Ishikawa (cell line): ENCODE measurements around the gene ASIC3.

Experiments
- CEBPB ChIP-seq: IDR thresholded peaks from 2 replicates; pipeline ENCODE4 v1.6.1; 2012
- CREB1 ChIP-seq: IDR thresholded peaks from 2 replicates; pipeline ENCODE4 v1.6.1; 2012; ENCODE audit warnings: low read depth
- EGR1 ChIP-seq: IDR thresholded peaks from 2 replicates; pipeline ENCODE4 v1.6.1; 2012
- EP300 ChIP-seq: IDR thresholded peaks from 2 replicates; pipeline ENCODE4 v1.6.1; 2012; ENCODE audit warnings: borderline replicate concordance
- FOXM1 ChIP-seq: IDR thresholded peaks from 2 replicates; pipeline ENCODE4 v1.6.1; 2012; ENCODE audit warnings: low read depth, borderline replicate concordance
- MAX ChIP-seq: IDR thresholded peaks from 2 replicates; pipeline ENCODE4 v1.6.1; 2012
- NFIC ChIP-seq: IDR thresholded peaks from 2 replicates; pipeline ENCODE4 v1.6.1; 2012
- RAD21 ChIP-seq: IDR thresholded peaks from 2 replicates; pipeline ENCODE4 v1.6.1; 2012; ENCODE audit warnings: low read depth
- REST ChIP-seq: IDR thresholded peaks from 2 replicates; pipeline ENCODE4 v1.6.1; 2012; ENCODE audit warnings: low read depth, mild to moderate bottlenecking
- TAF1 ChIP-seq: IDR thresholded peaks from 2 replicates; pipeline ENCODE4 v1.6.1; 2012; ENCODE audit warnings: low read depth, mild to moderate bottlenecking
- TCF12 ChIP-seq: IDR thresholded peaks from 2 replicates; pipeline ENCODE4 v1.6.1; 2012; ENCODE audit warnings: low read depth
- TEAD4 ChIP-seq: IDR thresholded peaks from 2 replicates; pipeline ENCODE4 v1.6.1; 2012
- USF1 ChIP-seq: IDR thresholded peaks from 2 replicates; pipeline ENCODE4 v1.6.1; 2012
- YY1 ChIP-seq: IDR thresholded peaks from 2 replicates; pipeline ENCODE4 v1.6.1; 2012; ENCODE audit warnings: low read depth
- ZBTB7A ChIP-seq: IDR thresholded peaks from 2 replicates; pipeline ENCODE4 v1.6.1; 2012; ENCODE audit warnings: low read depth

Gene ASIC3

GRCh38 chr7:151040616-151041375, 7.5 kb upstream of the ASIC3 start:
- TF ChIP-seq MAX: no peak
- no peak for TF ChIP-seq RAD21
- no peak for TF ChIP-seq TCF12
- no peak for TF ChIP-seq CREB1
- no peak for TF ChIP-seq NFIC
- TF ChIP-seq YY1: no peak

- TF ChIP-seq NFIC (no peak), FOXM1 (no peak), ZBTB7A (no peak), TEAD4 (no peak), REST (no peak), TAF1 (no peak), TCF12 (no peak)
Measured at GRCh38 chr7:151043959-151044358, 4.4 kb upstream of the ASIC3 start.

- TF ChIP-seq EGR1 (no peak), CREB1 (no peak), FOXM1 (no peak), MAX (no peak), USF1 (no peak), EP300 (no peak), TAF1 (no peak), CEBPB (no peak), YY1 (no peak), REST (no peak), RAD21 (no peak), ZBTB7A (no peak), NFIC (no peak), TEAD4 (no peak), TCF12 (no peak)
Measured at GRCh38 chr7:151045262-151045661, 3.1 kb upstream of the ASIC3 start.

- no peak for TF ChIP-seq TAF1
Measured at GRCh38 chr7:151045967-151046366, 2.4 kb upstream of the ASIC3 start.

GRCh38 chr7:151046603-151047573, 1.4 kb upstream of the ASIC3 start:
- TF ChIP-seq YY1 (no peak), RAD21 (no peak), CEBPB (no peak), MAX (no peak), USF1 (no peak), EGR1 (no peak), ZBTB7A (no peak), TCF12 (no peak), FOXM1 (no peak), CREB1 (no peak), EP300 (no peak), TAF1 (no peak), REST (no peak), TEAD4 (no peak), NFIC (no peak)
